Heart right ventricle (tissue), 16 donors: Measurements from ENCODE around the gene APOC1. TPM values are rescaled to one million over a fixed set of nuclear protein-coding genes. Genes with fewer than 3 reads are reported as not detected.

Source experiments
- ATAC-seq, 8 donors: fragments of 200-7000 bp; cut with Tn5 transposase; one replicate each; pipeline ENCODE4 v1.9.1; 2020; ENCODE audit warnings: mild to moderate bottlenecking in 8 of 8, moderate library complexity in 8 of 8, moderate number of reproducible peaks in 1 of 8
- DNase-seq, 2 donors: peaks; one replicate each; pipeline ENCODE4 v3.0.0-alpha.2; 2020
- H3K27ac ChIP-seq, 10 donors: fragments of 200-600 bp; sonication (generic) in 2 of 10; one replicate each; pipeline versions ENCODE4 v1.5.0 to v1.8.0; 2020 to 2022; ENCODE audit warnings: mild to moderate bottlenecking in 3 of 10
- H3K27me3 ChIP-seq, 7 donors: fragments of 200-600 bp; one replicate each; pipeline ENCODE4 v1.8.0; 2021 to 2022; ENCODE audit warnings: mild to moderate bottlenecking in 2 of 7
- H3K36me3 ChIP-seq, 9 donors: fragments of 200-600 bp; sonication (generic) in 1 of 9; one replicate each; pipeline versions ENCODE4 v1.5.0 to v1.8.0; 2020 to 2022; ENCODE audit warnings: mild to moderate bottlenecking in 2 of 9
- H3K4me1 ChIP-seq, 9 donors: fragments of 200-600 bp; sonication (generic) in 1 of 9; one replicate each; pipeline versions ENCODE4 v1.5.0 to v1.8.0; 2020 to 2022; ENCODE audit warnings: mild to moderate bottlenecking in 4 of 9
- H3K4me3 ChIP-seq, 10 donors: fragments of 200-600 bp; sonication (generic) in 2 of 10; one replicate each; pipeline versions ENCODE4 v1.5.0 to v1.8.0; 2020 to 2022; ENCODE audit warnings: mild to moderate bottlenecking in 7 of 10, moderate library complexity in 2 of 10
- H3K9me3 ChIP-seq, 11 donors: fragments of 200-600 bp in 10 of 11; sonication (generic) in 2 of 11; one replicate each; pipeline versions ENCODE4 v1.5.0 to v1.8.0; 2013 to 2022; ENCODE audit warnings: mild to moderate bottlenecking in 2 of 11, control low read depth in 1 of 11, moderate library complexity in 1 of 11
- CTCF ChIP-seq, 9 donors: fragments of 200-600 bp; sonication (generic) in 2 of 9; IDR thresholded peaks; one replicate each; pipeline versions ENCODE4 v1.5.0 to v1.8.0; 2021 to 2022; ENCODE audit warnings: antibody characterized with exemption in 9 of 9, mild to moderate bottlenecking in 5 of 9, moderate library complexity in 1 of 9
- WGBS, 2 donors: extraction: QIAGEN DNeasy Blood & Tissue Kit; methylation state at CpG; one replicate each; pipeline ENCODE4 v1.1.7; 2013; ENCODE audit warnings: inconsistent platforms in 1 of 2; 5-methylcytosine and 5-hydroxymethylcytosine counted together
- intact Hi-C, 10 donors: fragments of 100-400 bp; cut with DNase I; formaldehyde crosslinking; loops; one replicate each; pipeline versions ENCODE4 v1.11.1 to v1.14.2; 2022
- polyA plus RNA-seq, 2 donors: library from polyadenylated mRNA; stranded (reverse); fragments of 200-250 nt; gene quantifications; one replicate each; pipeline ENCODE4 v1.2.3, GENCODE V29; 2013
- total RNA-seq, 10 donors: library from RNA; stranded (reverse); fragmentation: NEBNext Ultra II Directional in 3 of 10; extraction: Animal tissue kit (Norgen Biotek cat#: 25700) in 3 of 10; gene quantifications; one replicate each; pipeline versions ENCODE4 v1.2.1 to v1.2.4, GENCODE V29; 2021 to 2023
- donor health status: Arrhythmogenic right ventricular cardiomyopathy.
- donor health status: ischemic (EF 13 %, LVEDD 7.1; RV severe dilation, severe dysfunction).
- donor health status: healthy with polysubstance abuse.
- donor health status: DM: no; HTN: yes; CAD: no.
- donor health status: DM: no; HTN: no; CAD: no.
- donor health status: ischemic (EF 25% LVEDD 6.9; RV normal size, moderate dysfunction).
- donor health status: ischemic (EF 25% LVEDD 5.7; RV mildly dilated, moderate dysfunction).
- donor health status: healthy.
- donor health status: DM: yes; HTN: yes; CAD: no.
- donor health status: Ischemic cardiomyopathy.
- donor health status: ischemic (EF 35%, LVEDD 5.7; RV mildly dilated, moderate dysfunction).
- donor health status: nonischemic (EF 11% LVEDD 7.7; RV severe dilation, severe dysfunction).
- donor health status: DM: yes; HTN: yes; CAD: no.
- donor health status: PGD.
- donor health status: ischemic (EF 29% LVEDD 5.4; RV normal size, mild dysfunction).
- donor health status: nonischemic (EF 23%, LVEDD 6.1; RV moderate dilation, normal function).

APOC1 gene
- total and polyA plus RNA-seq, 12 donors, result 1.4 to 13.5 (median 2.9) TPM; not detected in 5

GRCh38 chr19:44900328-44901244 lies 13.8 kb upstream of the APOC1 start:
- H3K9me3 ChIP-seq, result no peaks in the 10 kb centered on the region
- intact Hi-C loops, result loop anchor here in 4 of 10 donors (5.0 to 10.0 kb wide), 5 partner anchors 52 to 437 kb away; partner anchors contain the start of gene EXOC3L2 (in 1 of the 4)
- WGBS, 2 donors, result 93 to 94% methylated on average over 19 of the region's 19 CpGs
- H3K27ac ChIP-seq, result no peak overlapping the region
- peaks cover 0 to 77% (median 39%) of the 10 kb centered on the region in 9 donors for H3K36me3 ChIP-seq
- DNase-seq (no peak), ATAC-seq (no peak)
- peaks cover 0 to 18% (median 5%) of the 10 kb centered on the region in 9 donors for H3K4me1 ChIP-seq
- H3K4me3 ChIP-seq, result no peak overlapping the region
- peaks cover 0 to 13% (median 4%) of the 10 kb centered on the region in 7 donors for H3K27me3 ChIP-seq
- no peak for TF ChIP-seq CTCF (IDR thresholded peaks at IDR 0.05)

- Histone ChIP-seq H3K4me3 (no peak overlapping the region), H3K27ac (no peak overlapping the region), H3K4me1 (peaks cover 0 to 24% (median 5%) of the 10 kb centered on the region in 9 donors), H3K36me3 (peaks cover 0 to 51% (median 24%) of the 10 kb centered on the region in 9 donors), H3K9me3 (no peaks in the 10 kb centered on the region), H3K27me3 (peaks cover 0 to 36% (median 23%) of the 10 kb centered on the region in 7 donors)
- 70 to 77% methylated on average over 14 to 15 of the region's 15 CpGs for WGBS, 2 donors
- intact Hi-C loops, result loop anchor here in 8 of 10 donors (1.0 to 10.0 kb wide), 7 partner anchors 48 to 434 kb away; partner anchors contain the start of gene EXOC3L2 (in 1 of the 8)
- ATAC-seq (peak in 5 of 8 donors; percentile 2 to 13 (median 11)), DNase-seq (no peak)
- TF ChIP-seq CTCF (IDR thresholded peaks at IDR 0.05), result no peak
Observed at GRCh38 chr19:44903216-44903601, 11.2 kb upstream of the APOC1 start.

GRCh38 chr19:44903602-44904425 lies 10.6 kb upstream of the APOC1 start:
- DNase-seq (peak; percentile 58 to 78), ATAC-seq (peak; percentile 56 to 87 (median 74))
- peak; percentile 97 to 100 (median 99) for TF ChIP-seq CTCF (IDR thresholded peaks at IDR 0.05)
- H3K36me3 ChIP-seq, result peaks cover 0 to 45% (median 23%) of the 10 kb centered on the region in 9 donors
- H3K27me3 ChIP-seq, result peaks cover 0 to 36% (median 23%) of the 10 kb centered on the region in 7 donors
- WGBS, 2 donors, result 19 to 21% methylated on average over 24 of the region's 24 CpGs
- H3K4me3 ChIP-seq, result no peak overlapping the region
- intact Hi-C loops, result loop anchor here in 9 of 10 donors (1.0 to 10.0 kb wide), 7 partner anchors 47 to 433 kb away; partner anchors contain the start of gene EXOC3L2 (in 1 of the 9)
- no peak overlapping the region for H3K27ac ChIP-seq
- H3K4me1 ChIP-seq, result peaks cover 0 to 24% (median 5%) of the 10 kb centered on the region in 9 donors
- no peaks in the 10 kb centered on the region for H3K9me3 ChIP-seq
